ENCODE measurements around the gene CTCF.

CTCF gene

DNA sequence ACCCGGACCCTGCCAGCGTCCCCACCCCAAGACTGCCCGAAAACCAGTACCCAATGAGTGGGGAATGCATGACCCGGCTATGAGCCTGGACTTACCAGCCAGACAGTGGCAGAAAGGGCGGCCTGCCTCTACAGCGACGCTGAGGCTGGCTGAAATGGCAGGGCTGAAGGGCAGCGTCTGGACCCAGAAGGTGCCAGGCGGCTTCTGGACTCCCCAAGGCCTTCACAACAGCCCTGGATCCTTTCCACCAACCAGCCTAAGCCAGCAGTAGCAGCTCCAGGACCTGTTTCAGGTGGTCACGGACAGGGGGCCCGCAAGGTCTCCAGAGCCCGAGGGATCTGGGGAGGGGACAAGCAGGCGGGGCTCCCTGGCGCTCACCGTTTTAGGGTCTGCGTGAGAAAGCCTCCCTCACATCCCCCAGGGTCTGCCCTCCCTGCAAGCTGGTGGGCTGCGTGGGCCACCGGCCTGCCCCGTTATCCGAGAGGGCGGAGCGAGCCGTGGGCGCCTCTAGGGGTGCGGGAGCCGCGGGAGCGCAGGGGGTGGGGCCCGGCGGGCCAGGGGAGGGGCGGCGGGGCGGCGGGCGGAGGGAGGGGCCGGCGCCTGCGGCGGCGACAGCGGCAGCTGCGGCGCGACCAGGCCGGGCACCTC is 34.0 kb upstream of the CTCF start, which contains the start of gene RIPOR1:
TSS of gene RIPOR1 (plus strand) at position 608 of the 648 bp plus-strand sequence. CDS start 9,618 bp downstream, outside the sequence.
- no peak for DNase-seq (ENCODE audit: low spot score)
- CTCF ChIA-PET, result interaction anchor here (0.9 to 2.1 kb wide), 2 partner anchors 7 to 97 kb away, joined by 3 to 8 read pairs; no protein-coding TSS in a partner anchor
- TF ChIP-seq, protein P1, sequence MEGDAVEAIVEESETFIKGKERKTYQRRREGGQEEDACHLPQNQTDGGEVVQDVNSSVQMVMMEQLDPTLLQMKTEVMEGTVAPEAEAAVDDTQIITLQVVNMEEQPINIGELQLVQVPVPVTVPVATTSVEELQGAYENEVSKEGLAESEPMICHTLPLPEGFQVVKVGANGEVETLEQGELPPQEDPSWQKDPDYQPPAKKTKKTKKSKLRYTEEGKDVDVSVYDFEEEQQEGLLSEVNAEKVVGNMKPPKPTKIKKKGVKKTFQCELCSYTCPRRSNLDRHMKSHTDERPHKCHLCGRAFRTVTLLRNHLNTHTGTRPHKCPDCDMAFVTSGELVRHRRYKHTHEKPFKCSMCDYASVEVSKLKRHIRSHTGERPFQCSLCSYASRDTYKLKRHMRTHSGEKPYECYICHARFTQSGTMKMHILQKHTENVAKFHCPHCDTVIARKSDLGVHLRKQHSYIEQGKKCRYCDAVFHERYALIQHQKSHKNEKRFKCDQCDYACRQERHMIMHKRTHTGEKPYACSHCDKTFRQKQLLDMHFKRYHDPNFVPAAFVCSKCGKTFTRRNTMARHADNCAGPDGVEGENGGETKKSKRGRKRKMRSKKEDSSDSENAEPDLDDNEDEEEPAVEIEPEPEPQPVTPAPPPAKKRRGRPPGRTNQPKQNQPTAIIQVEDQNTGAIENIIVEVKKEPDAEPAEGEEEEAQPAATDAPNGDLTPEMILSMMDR (conservative IDR thresholded peaks at IDR 0.05; ENCODE audit: low read depth), result no peak
- peak within 1 kb of the TSS; percentile 84 for H3K27ac ChIP-seq
- POLR2A ChIA-PET (ENCODE audit: low non-redundant PET), result no interaction called here

DNA sequence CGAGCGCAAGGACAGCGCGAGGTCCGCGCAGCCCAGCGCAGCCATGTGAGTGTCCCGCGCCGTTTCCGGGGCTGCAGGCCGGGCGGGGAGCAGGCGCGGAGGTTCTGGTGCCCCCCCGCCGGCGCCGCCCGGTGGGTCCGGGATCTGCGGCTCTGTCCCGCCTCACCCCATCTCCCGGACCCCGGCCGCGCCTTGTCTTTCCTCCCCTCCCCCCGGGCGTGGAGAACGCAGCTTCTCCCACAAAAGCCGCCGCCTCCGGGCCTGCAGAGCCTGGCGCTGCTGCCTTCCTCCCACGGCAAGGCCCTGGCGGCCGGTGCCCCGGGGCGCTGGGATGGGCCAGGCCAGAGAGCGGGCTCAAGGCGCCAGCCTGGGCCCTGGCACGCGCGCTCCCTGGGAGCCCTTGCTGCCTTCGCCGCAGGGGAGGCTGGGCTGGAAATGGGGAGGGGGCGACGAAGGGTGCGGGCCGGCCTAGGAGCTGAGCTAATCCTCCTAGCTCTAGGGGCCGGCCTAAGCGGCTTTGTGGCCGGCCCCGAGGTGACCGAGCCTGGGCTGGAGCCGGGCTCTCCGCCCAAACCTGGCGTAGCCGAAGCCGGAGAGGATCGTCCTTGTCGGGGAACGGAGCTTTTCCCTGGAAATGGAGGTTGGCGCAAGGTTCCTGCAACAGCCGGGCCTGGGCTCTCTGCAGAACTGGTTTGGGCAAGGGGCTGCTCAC is 33.3 kb upstream of the CTCF start:
- ChIA-PET POLR2A (ENCODE audit: low non-redundant PET) (interaction anchor here (0.6 kb wide), 2 partner anchors 33 to 135 kb away, joined by 3 read pairs; no protein-coding TSS in a partner anchor), CTCF (interaction anchor here (0.9 to 2.2 kb wide), 3 partner anchors 8 to 96 kb away, joined by 3 to 8 read pairs (median 7); no protein-coding TSS in a partner anchor)
- peak overlapping the region; percentile 84 for H3K27ac ChIP-seq
- TF ChIP-seq, protein P1 (conservative IDR thresholded peaks at IDR 0.05; ENCODE audit: low read depth), result no peak
- DNase-seq (ENCODE audit: low spot score), result peak; percentile 63

DNA sequence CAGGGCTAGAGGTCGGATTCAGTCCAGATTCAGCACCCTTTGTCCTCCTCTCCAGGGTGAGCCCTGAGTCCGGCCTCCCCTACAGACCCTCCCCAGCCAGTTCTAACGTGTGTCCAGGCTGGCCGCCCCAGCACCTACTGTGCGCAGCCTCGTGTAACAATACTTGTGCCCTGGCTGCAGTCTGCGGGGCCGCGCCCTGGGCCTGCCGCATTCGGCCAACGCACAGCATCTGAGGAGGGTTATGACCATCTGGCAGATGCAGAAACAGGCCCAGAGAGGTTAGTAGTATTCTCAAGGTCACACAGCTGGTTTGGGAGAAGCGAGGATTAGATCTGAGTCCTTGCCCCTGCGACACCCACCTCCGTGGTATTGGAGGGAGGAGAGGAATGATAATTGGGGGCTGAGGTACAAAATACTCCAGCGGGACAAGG is 32.7 kb upstream of the CTCF start:
- TF ChIP-seq, protein P1 (conservative IDR thresholded peaks at IDR 0.05; ENCODE audit: low read depth), result no peak
- H3K27ac ChIP-seq, result peak overlapping the region; percentile 84
- ChIA-PET POLR2A (ENCODE audit: low non-redundant PET) (interaction anchor here (0.6 kb wide), 2 partner anchors 32 to 134 kb away, joined by 3 read pairs; no protein-coding TSS in a partner anchor), CTCF (interaction anchor here (2.1 to 2.2 kb wide), 2 partner anchors 8 to 17 kb away, joined by 7 to 8 read pairs; no protein-coding TSS in a partner anchor)
- DNase-seq (ENCODE audit: low spot score), result no peak

DNA sequence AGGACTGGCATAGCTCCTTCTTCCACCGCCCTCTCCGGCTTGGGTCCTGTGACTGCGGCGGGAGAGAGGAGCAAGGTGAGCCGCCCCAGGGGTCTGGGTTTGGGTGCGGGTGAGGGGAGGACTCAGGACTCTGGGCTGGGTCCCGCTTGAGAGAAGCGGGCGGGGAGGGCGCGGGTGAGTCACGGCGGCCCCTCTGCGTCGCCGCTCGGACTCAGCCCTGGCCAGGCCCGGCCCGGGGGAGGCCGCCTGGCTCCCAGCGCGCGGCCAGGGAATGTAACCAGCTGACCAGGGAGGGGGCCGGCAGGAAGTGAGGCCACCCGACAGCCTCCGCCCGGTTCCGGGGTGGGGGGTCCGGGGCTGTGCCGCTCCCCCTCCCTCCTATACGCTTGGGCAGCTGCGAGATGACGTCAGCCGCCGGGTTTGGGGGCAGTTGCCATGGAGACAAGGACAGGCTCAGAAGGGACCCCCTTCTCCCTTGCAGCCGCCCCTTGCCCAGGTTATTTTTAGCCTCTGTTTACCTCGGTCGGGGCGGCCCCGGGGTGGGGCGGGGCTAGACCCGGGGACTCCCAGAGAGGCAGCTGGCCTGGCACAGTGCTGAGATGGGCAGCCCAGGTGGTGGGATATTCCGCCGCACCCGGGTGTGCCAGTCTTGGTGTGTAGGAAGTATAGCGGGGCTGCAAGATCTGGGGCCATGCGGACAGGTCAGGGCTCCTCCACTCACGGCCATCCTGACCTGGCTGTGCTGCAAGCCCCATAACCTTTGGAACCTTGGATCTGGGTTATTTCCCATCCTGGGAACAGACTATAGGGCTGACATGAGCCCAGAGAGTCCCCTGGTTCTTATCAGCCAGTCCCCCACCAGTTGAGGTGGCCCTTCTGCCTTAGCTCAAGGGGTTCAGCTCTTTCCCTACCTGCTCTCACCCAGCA is 32.0 kb upstream of the CTCF start:
- POLR2A ChIA-PET (ENCODE audit: low non-redundant PET), result interaction anchor here (0.6 kb wide), 1 partner anchor 132 kb away, joined by 3 read pairs; no protein-coding TSS in a partner anchor
- no peak for DNase-seq (ENCODE audit: low spot score)
- H3K27ac ChIP-seq, result peak overlapping the region; percentile 84
- CTCF ChIA-PET, result interaction anchor here (0.5 to 2.2 kb wide), 4 partner anchors 9 to 353 kb away, joined by 3 to 8 read pairs (median 6); no protein-coding TSS in a partner anchor
- TF ChIP-seq, protein P1 (conservative IDR thresholded peaks at IDR 0.05; ENCODE audit: low read depth), result no peak

DNA sequence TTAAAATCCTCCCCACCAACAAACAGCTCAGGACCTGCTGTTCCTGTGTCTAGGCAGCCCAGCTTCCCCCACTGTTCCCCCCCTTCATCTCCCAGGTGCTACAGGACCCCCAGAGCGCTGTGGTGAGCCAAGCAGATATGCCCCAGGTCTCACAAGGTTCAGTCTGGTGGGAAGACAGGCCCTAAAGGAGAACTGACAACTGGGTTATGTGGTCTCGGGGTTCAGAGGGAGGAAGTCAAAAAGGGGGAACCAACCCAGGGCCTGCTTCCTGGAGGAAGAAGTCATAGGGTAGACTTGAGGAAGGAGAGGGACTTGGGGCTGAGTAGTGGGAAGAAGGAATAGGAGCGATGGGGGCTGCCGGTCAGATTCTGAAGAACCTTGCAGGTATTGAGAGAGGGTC is 31.1 kb upstream of the CTCF start:
- H3K27ac ChIP-seq, result peak overlapping the region; percentile 84
- ChIA-PET CTCF (interaction anchor here (0.9 to 2.2 kb wide), 2 partner anchors 10 to 16 kb away, joined by 4 to 7 read pairs; no protein-coding TSS in a partner anchor), POLR2A (ENCODE audit: low non-redundant PET) (interaction anchor here (0.6 kb wide), 1 partner anchor 12 kb away, joined by 3 read pairs; no protein-coding TSS in a partner anchor)
- TF ChIP-seq, protein P1 (conservative IDR thresholded peaks at IDR 0.05; ENCODE audit: low read depth), result no peak
- no peak for DNase-seq (ENCODE audit: low spot score)
